IMR-90 (cell line): ENCODE data around the gene HDDC3. TPM values are rescaled to one million over a fixed set of nuclear protein-coding genes. Genes with fewer than 3 reads are reported as not detected.
A peak's percentile ranks its signal among the peaks of the same experiment; 100 is the strongest.

Experiments
- ATAC-seq: fragments of 200-7000 bp; cut with Tn5 transposase; 2 replicates; pipeline ENCODE4 v1.9.1; 2020; ENCODE audit warnings: low read depth, mild to moderate bottlenecking, moderate library complexity
- BruUV-seq: library from RNA; stranded (reverse); fragments of 400-500 nt; replicated peaks from 2 replicates; lab custom pipeline; 2021; lab: Mats Ljungman, UMichigan
- CTCF ChIA-PET: fragments of 300-600 bp; formaldehyde crosslinking; extraction: SDS; loops from one replicate; lab custom pipeline; 2021; ENCODE audit warnings: antibody characterized with exemption; lab: Yijun Ruan, JAX
- POLR2A ChIA-PET: fragments of 300-600 bp; sonication (Branson Sonifier 250); formaldehyde crosslinking; loops from one replicate; lab custom pipeline; 2022; ENCODE audit warnings: antibody characterized with exemption; ENCODE audit not compliant: unreplicated experiment; lab: Charles Lee
- DNase-seq: peaks from one replicate; pipeline ENCODE4 v3.0.0; 2013
- H2AFZ ChIP-seq: replicated peaks from 2 replicates; pipeline ENCODE3; 2013; ENCODE audit warnings: low read length, mild to moderate bottlenecking; ENCODE audit not compliant: poor library complexity
- H2AK5ac ChIP-seq: 2 replicates; pipeline ENCODE4 v1.6.1; 2013; ENCODE audit warnings: low read depth, low read length, inconsistent platforms
- H2AK9ac ChIP-seq: replicated peaks from 2 replicates; pipeline ENCODE3; 2013; ENCODE audit warnings: mild to moderate bottlenecking, low read depth, low read length, moderate library complexity; ENCODE audit not compliant: poor library complexity
- H2BK120ac ChIP-seq: 2 replicates; pipeline ENCODE4 v1.6.1; 2013; ENCODE audit warnings: low read depth, low read length, inconsistent platforms
- H2BK15ac ChIP-seq: 3 replicates; pipeline ENCODE4 v1.6.1; 2013; ENCODE audit warnings: low read depth, low read length, inconsistent platforms
- H2BK20ac ChIP-seq: 2 replicates; pipeline ENCODE4 v1.6.1; 2013; ENCODE audit warnings: low read depth, mild to moderate bottlenecking, inconsistent platforms, low read length, moderate library complexity
- H2BK5ac ChIP-seq: 2 replicates; pipeline ENCODE4 v1.6.1; 2013; ENCODE audit warnings: mild to moderate bottlenecking, low read depth, low read length, inconsistent platforms; ENCODE audit not compliant: poor library complexity, severe bottlenecking
- H3K14ac ChIP-seq: replicated peaks from 2 replicates; pipeline ENCODE4 v1.6.1; 2013; ENCODE audit warnings: low read depth, low read length, inconsistent platforms
- H3K18ac ChIP-seq: 2 replicates; pipeline ENCODE4 v1.6.1; 2013; ENCODE audit warnings: low read depth, low read length, control low read depth
- H3K23ac ChIP-seq: 2 replicates; pipeline ENCODE4 v1.6.1; 2013; ENCODE audit warnings: low read depth, low read length, inconsistent platforms
- H3K27ac ChIP-seq: 2 replicates; pipeline ENCODE4 v1.5.1; 2013; ENCODE audit warnings: mild to moderate bottlenecking, control low read depth, low read length; ENCODE audit not compliant: insufficient read depth
- H3K27me3 ChIP-seq: 2 replicates; pipeline ENCODE4 v1.6.1; 2013; ENCODE audit warnings: low read length; ENCODE audit not compliant: control insufficient read depth, insufficient read depth
- H3K36me3 ChIP-seq: 2 replicates; pipeline ENCODE4 v1.6.1; 2013; ENCODE audit warnings: low read length, mixed read lengths; ENCODE audit not compliant: control insufficient read depth, insufficient read depth
- H3K4ac ChIP-seq: 2 replicates; pipeline ENCODE4 v1.6.1; 2013; ENCODE audit warnings: low read depth, low read length, inconsistent platforms
- H3K4me1 ChIP-seq: 2 replicates; pipeline ENCODE4 v1.6.1; 2013; ENCODE audit warnings: low read length, mixed read lengths; ENCODE audit not compliant: control insufficient read depth, insufficient read depth
- H3K4me2 ChIP-seq: 2 replicates; pipeline ENCODE4 v1.6.1; 2013; ENCODE audit warnings: low read depth, mild to moderate bottlenecking, control low read depth, low read length, moderate library complexity
- H3K4me3 ChIP-seq: 2 replicates; pipeline ENCODE4 v1.5.1; 2013; ENCODE audit warnings: low read depth, mild to moderate bottlenecking, control low read depth, low read length, moderate library complexity; ENCODE audit not compliant: insufficient read depth
- H3K56ac ChIP-seq: 2 replicates; pipeline ENCODE4 v1.6.1; 2013; ENCODE audit warnings: low read length, inconsistent platforms; ENCODE audit not compliant: insufficient read depth; ENCODE audit errors: extremely low read depth
- H3K79me1 ChIP-seq, 2 experiments: 2 replicates each; pipeline ENCODE4 v1.6.1; 2013; ENCODE audit warnings: low read length in 2 of 2, inconsistent platforms in 1 of 2, low read depth in 1 of 2
- H3K9ac ChIP-seq: 2 replicates; pipeline ENCODE4 v1.6.1; 2013; ENCODE audit warnings: low read depth, low read length, control low read depth
- H3K9me1 ChIP-seq: 2 replicates; pipeline ENCODE4 v1.6.1; 2013; ENCODE audit warnings: low read length, inconsistent platforms; ENCODE audit not compliant: insufficient read depth
- H3K9me3 ChIP-seq: 2 replicates; pipeline ENCODE4 v1.6.1; 2013; ENCODE audit warnings: low read length; ENCODE audit not compliant: control insufficient read depth, insufficient read depth
- H4K20me1 ChIP-seq: 2 replicates; pipeline ENCODE4 v1.6.1; 2013; ENCODE audit warnings: low read length, inconsistent platforms; ENCODE audit not compliant: insufficient read depth
- H4K5ac ChIP-seq: 2 replicates; pipeline ENCODE4 v1.6.1; 2013; ENCODE audit warnings: mild to moderate bottlenecking, low read depth, low read length, control low read depth
- H4K8ac ChIP-seq, 2 experiments: 2 replicates each; pipeline ENCODE4 v1.6.1; 2013; ENCODE audit warnings: low read depth in 2 of 2, low read length in 2 of 2, control low read depth in 1 of 2, inconsistent platforms in 1 of 2
- H4K91ac ChIP-seq: 2 replicates; pipeline ENCODE4 v1.6.1; 2013; ENCODE audit warnings: low read depth, low read length, inconsistent platforms; ENCODE audit not compliant: insufficient read depth
- CEBPB ChIP-seq: IDR thresholded peaks from 2 replicates; pipeline ENCODE4 v1.6.1; 2012; ENCODE audit warnings: low read depth, low read length, improper control_type of control experiment
- CHD1 ChIP-seq: IDR thresholded peaks from 2 replicates; pipeline ENCODE4 v1.6.1; 2012; ENCODE audit warnings: low read depth, low read length, improper control_type of control experiment
- MAFK ChIP-seq: IDR thresholded peaks from 2 replicates; pipeline ENCODE4 v1.6.1; 2012; ENCODE audit warnings: low read depth, low read length, improper control_type of control experiment
- MAZ ChIP-seq: IDR thresholded peaks from 2 replicates; pipeline ENCODE4 v1.6.1; 2012; ENCODE audit warnings: low read depth, mild to moderate bottlenecking, low read length, improper control_type of control experiment, moderate library complexity, borderline replicate concordance
- MXI1 ChIP-seq: IDR thresholded peaks from 2 replicates; pipeline ENCODE4 v1.6.1; 2012; ENCODE audit warnings: low read depth, mild to moderate bottlenecking, low read length, moderate library complexity, borderline replicate concordance
- NFE2L2 ChIP-seq: fragments of 150-350 bp; IDR thresholded peaks from 2 replicates; pipeline ENCODE4 v1.6.1; 2016; ENCODE audit warnings: low read depth, mild to moderate bottlenecking, low read length
- POLR2A ChIP-seq: IDR thresholded peaks from 2 replicates; pipeline ENCODE4 v1.6.1; 2012; ENCODE audit warnings: mild to moderate bottlenecking, low read depth, low read length
- RFX5 ChIP-seq: IDR thresholded peaks from 2 replicates; pipeline ENCODE4 v1.8.0; 2012; ENCODE audit warnings: low read depth, mild to moderate bottlenecking, low read length, moderate library complexity
- SMC3 ChIP-seq: fragments of 150-350 bp; IDR thresholded peaks from 2 replicates; pipeline ENCODE4 v1.6.1; 2016; ENCODE audit warnings: low read depth, mild to moderate bottlenecking, antibody characterized with exemption, low read length, moderate library complexity
- WGBS, 2 experiments: methylation state at CpG; one replicate each; pipeline versions ENCODE4 v1.1.5 to v1.1.7; 2013; ENCODE audit warnings: missing lambda C conversion rate in 2 of 2; ENCODE audit not compliant: insufficient read length in 1 of 2; ENCODE audit errors: extremely low coverage in 2 of 2; 5-methylcytosine and 5-hydroxymethylcytosine counted together
- dilution Hi-C: fragments of 300-500 bp; cut with HindIII; formaldehyde crosslinking; loops from one replicate; pipeline ENCODE4 v1.14.3; 2018; ENCODE audit warnings: low sequenced_read_pairs; ENCODE audit not compliant: unreplicated experiment
- in situ Hi-C: fragments of 300-500 bp; cut with MboI; formaldehyde crosslinking; loops from 3 replicates; pipeline ENCODE4 v1.14.3; 2019; ENCODE audit warnings: low sequenced_read_pairs, inconsistent platforms, mixed read lengths
- intact Hi-C: fragments of 100-400 bp; cut with micrococcal nuclease; formaldehyde crosslinking; loops from 2 replicates; pipeline ENCODE4 v1.10.0; 2022
- polyA plus RNA-seq, 3 experiments: library from polyadenylated mRNA; depleted of rRNA; stranded (reverse); fragments of >200 nt; gene quantifications; 2 replicates each; pipeline ENCODE4 v1.2.3, GENCODE V29; 2012; ENCODE audit warnings: low replicate concordance in 1 of 3
- total RNA-seq: library from RNA; depleted of rRNA; stranded (reverse); fragments of >200 nt; gene quantifications from 2 replicates; pipeline ENCODE4 v1.2.3, GENCODE V29; 2012

HDDC3 gene
- total and polyA plus RNA-seq, 2 of the 4 experiments (the other 2 are of a cell fraction): 7.9 to 10.7 TPM

GRCh38 chr15:90953947-90954711, 21.8 kb upstream of the HDDC3 start:
- no peak overlapping the region for H2AK9ac ChIP-seq
- WGBS, 2 experiments: no CpG with 5 or more reads among the region's 16 CpGs
- H2AK5ac ChIP-seq: no peak overlapping the region
- H3K36me3 ChIP-seq: peaks cover 41% of the 10 kb centered on the region
- no peak overlapping the region for H3K23ac ChIP-seq
- BruUV-seq: no TSS peak
- no peak overlapping the region for H3K14ac ChIP-seq
- peaks cover 6 to 27% of the 10 kb centered on the region in 2 experiments; a peak in 3 of 4 replicates for H3K79me1 ChIP-seq
- no peaks in the 10 kb centered on the region for H3K27me3 ChIP-seq
- peaks cover 6% of the 10 kb centered on the region for H3K4me1 ChIP-seq
- H2AFZ ChIP-seq: peak overlapping the region; percentile 95
- H2BK5ac ChIP-seq: no peak overlapping the region
- no peaks in the 10 kb centered on the region for H4K20me1 ChIP-seq
- H3K9ac ChIP-seq: no peak overlapping the region
- no peak overlapping the region for H3K4ac ChIP-seq
- peak overlapping the region in 1 of 2 experiments; percentile 6; a peak in 2 of 4 replicates for H4K8ac ChIP-seq
- no peaks in the 10 kb centered on the region for H3K9me1 ChIP-seq
- POLR2A ChIA-PET: interaction anchor here (1.0 kb wide), 1 partner anchor 8 kb away, joined by 4 read pairs; no protein-coding TSS in a partner anchor
- H2BK20ac ChIP-seq: no peak overlapping the region
- no peak overlapping the region for H3K27ac ChIP-seq
- H3K56ac ChIP-seq: no peak overlapping the region
- ATAC-seq (no peak), DNase-seq (no peak)
- H4K5ac ChIP-seq: no peak overlapping the region
- no peak overlapping the region for H4K91ac ChIP-seq
- no peak overlapping the region for H2BK15ac ChIP-seq
- H3K18ac ChIP-seq: no peak overlapping the region
- dilution Hi-C loops: no loop called here
- in situ Hi-C loops: loop anchor here (10.0 kb wide), 1 partner anchor 321 kb away; no protein-coding TSS in a partner anchor
- CTCF ChIA-PET: interaction anchor here (1.0 kb wide), 1 partner anchor 10 kb away, joined by 3 read pairs; no protein-coding TSS in a partner anchor
- no peak for TF ChIP-seq CEBPB
- TF ChIP-seq NFE2L2: no peak
- no peak for TF ChIP-seq POLR2A
- no peak for TF ChIP-seq MAZ
- TF ChIP-seq SMC3: no peak
- no peak for TF ChIP-seq CHD1
- no peak for TF ChIP-seq RFX5
- TF ChIP-seq MAFK: no peak
- no peak for TF ChIP-seq MXI1
- H3K4me2 ChIP-seq: no peak overlapping the region
- no peak overlapping the region for H3K4me3 ChIP-seq
- H2BK120ac ChIP-seq: no peak overlapping the region
- no peaks in the 10 kb centered on the region for H3K9me3 ChIP-seq
- intact Hi-C loops: no loop called here
